OCI-LY1 (cell line): ENCODE measurements around the gene CAB39.

Experiments used
- H2AFZ ChIP-seq: fragments of 200-600 bp; sonication (generic), shearing (Covaris generic); 2 replicates; pipeline ENCODE4 v1.6.0; 2014; ENCODE audit warnings: antibody characterized with exemption, mild to moderate bottlenecking, low read length
- H3F3A ChIP-seq: fragments of 200-600 bp; sonication (generic), shearing (Covaris generic); 2 replicates; pipeline ENCODE4 v1.6.0; 2014; ENCODE audit warnings: mild to moderate bottlenecking, antibody characterized with exemption, low read length, moderate library complexity; ENCODE audit not compliant: insufficient read depth
- H3K27ac ChIP-seq: fragments of 200-600 bp; sonication (generic); 2 replicates; pipeline ENCODE4 v1.5.1; 2014; ENCODE audit warnings: low read length, mixed run types, mild to moderate bottlenecking, low read depth; ENCODE audit not compliant: poor library complexity, severe bottlenecking
- H3K27me3 ChIP-seq: fragments of 200-600 bp; sonication (generic); 2 replicates; pipeline ENCODE4 v1.6.0; 2014; ENCODE audit warnings: antibody characterized with exemption, mild to moderate bottlenecking, low read length, moderate library complexity; ENCODE audit not compliant: insufficient read depth
- H3K36me3 ChIP-seq: fragments of 200-600 bp; sonication (generic); 2 replicates; pipeline ENCODE4 v1.6.1; 2014; ENCODE audit warnings: mild to moderate bottlenecking, antibody characterized with exemption, low read length, moderate library complexity, mixed read lengths; ENCODE audit not compliant: insufficient read depth
- H3K4me1 ChIP-seq: fragments of 200-600 bp; sonication (generic); 2 replicates; pipeline ENCODE4 v1.5.1; 2014; ENCODE audit warnings: mild to moderate bottlenecking, low read length, moderate library complexity; ENCODE audit not compliant: insufficient read depth, severe bottlenecking
- H3K4me2 ChIP-seq: fragments of 200-600 bp; sonication (generic), shearing (Covaris generic); 2 replicates; pipeline ENCODE4 v1.6.1; 2014; ENCODE audit warnings: low read length
- H3K4me3 ChIP-seq: fragments of 200-600 bp; sonication (generic); 2 replicates; pipeline ENCODE4 v1.5.1; 2014; ENCODE audit warnings: low read length, low read depth, mild to moderate bottlenecking, mixed read lengths; ENCODE audit not compliant: poor library complexity, severe bottlenecking
- H3K79me2 ChIP-seq: fragments of 200-600 bp; shearing (Covaris generic); 2 replicates; pipeline ENCODE4 v1.6.1; 2016; ENCODE audit warnings: mixed run types, low read length, mixed read lengths; ENCODE audit not compliant: insufficient read depth
- H3K9ac ChIP-seq: fragments of 200-600 bp; sonication (generic), shearing (Covaris generic); 2 replicates; pipeline ENCODE4 v1.6.1; 2014; ENCODE audit warnings: mild to moderate bottlenecking, low read length, mixed read lengths
- H3K9me2 ChIP-seq: fragments of 200-600 bp; sonication (generic), shearing (Covaris generic); 2 replicates; pipeline ENCODE4 v1.6.1; 2014; ENCODE audit warnings: low read depth, mild to moderate bottlenecking, low read length, mixed read lengths
- H3K9me3 ChIP-seq: fragments of 200-600 bp; shearing (Covaris generic); 2 replicates; pipeline ENCODE4 v1.6.1; 2014; ENCODE audit warnings: low read length, mixed read lengths
- H4K20me1 ChIP-seq: fragments of 200-600 bp; sonication (generic), shearing (Covaris generic); 2 replicates; pipeline ENCODE4 v1.6.0; 2016; ENCODE audit warnings: mild to moderate bottlenecking, low read length; ENCODE audit not compliant: insufficient read depth
- CTCF ChIP-seq: fragments of 200-600 bp; sonication (generic), shearing (Covaris generic); IDR thresholded peaks from 2 replicates; pipeline ENCODE4 v1.5.1; 2017; ENCODE audit warnings: mild to moderate bottlenecking, antibody characterized with exemption, low read length, moderate library complexity, mixed read lengths
- EZH2 ChIP-seq: fragments of 200-600 bp; sonication (generic), shearing (Covaris generic); IDR thresholded peaks from 2 replicates; pipeline ENCODE4 v1.8.0; 2017; ENCODE audit warnings: borderline replicate concordance, mixed run types, mild to moderate bottlenecking, antibody characterized with exemption, low read length, moderate library complexity, mixed read lengths

Gene CAB39

GRCh38 chr2:230758566-230759480 lies 46.2 kb downstream of the CAB39 start:
- no peaks in the 10 kb centered on the region for H3K9me2 ChIP-seq
- peaks cover 33% of the 10 kb centered on the region for H3K79me2 ChIP-seq
- peaks cover 43% of the 10 kb centered on the region for H3K36me3 ChIP-seq
- H3K4me1 ChIP-seq: no peaks in the 10 kb centered on the region
- TF ChIP-seq CTCF (no peak), EZH2 (no peak)
- no peaks in the 10 kb centered on the region for H3F3A ChIP-seq
- H3K9ac ChIP-seq: no peak overlapping the region
- H3K27ac ChIP-seq: no peak overlapping the region
- H3K27me3 ChIP-seq: no peaks in the 10 kb centered on the region
- no peaks in the 10 kb centered on the region for H4K20me1 ChIP-seq
- no peak overlapping the region for H3K4me3 ChIP-seq
- H3K4me2 ChIP-seq: no peak overlapping the region
- H3K9me3 ChIP-seq: no peaks in the 10 kb centered on the region
- no peak overlapping the region for H2AFZ ChIP-seq

- no peaks in the 10 kb centered on the region for H3K27me3 ChIP-seq
- H3K4me3 ChIP-seq: no peak overlapping the region
- H3F3A ChIP-seq: no peaks in the 10 kb centered on the region
- no peaks in the 10 kb centered on the region for H3K9me3 ChIP-seq
- H2AFZ ChIP-seq: no peak overlapping the region
- no peak overlapping the region for H3K4me2 ChIP-seq
- peaks cover 51% of the 10 kb centered on the region for H3K36me3 ChIP-seq
- H3K9me2 ChIP-seq: no peaks in the 10 kb centered on the region
- TF ChIP-seq EZH2: no peak
- no peak for TF ChIP-seq CTCF
- no peaks in the 10 kb centered on the region for H3K4me1 ChIP-seq
- H4K20me1 ChIP-seq: no peaks in the 10 kb centered on the region
- H3K27ac ChIP-seq: no peak overlapping the region
- no peak overlapping the region for H3K9ac ChIP-seq
- peaks cover 32% of the 10 kb centered on the region for H3K79me2 ChIP-seq
These were observed 47.0 kb downstream of the CAB39 start for GRCh38 chr2:230759481-230760167.

- Histone ChIP-seq H2AFZ (no peak overlapping the region), H3F3A (no peaks in the 10 kb centered on the region), H3K9ac (no peak overlapping the region), H3K27ac (no peak overlapping the region), H3K4me3 (no peak overlapping the region), H3K9me2 (no peaks in the 10 kb centered on the region), H4K20me1 (no peaks in the 10 kb centered on the region), H3K4me1 (no peaks in the 10 kb centered on the region), H3K27me3 (no peaks in the 10 kb centered on the region), H3K36me3 (peaks cover 65% of the 10 kb centered on the region), H3K9me3 (no peaks in the 10 kb centered on the region), H3K79me2 (peaks cover 19% of the 10 kb centered on the region), H3K4me2 (no peak overlapping the region)
- no peak for TF ChIP-seq CTCF
These were observed 49.1 kb downstream of the CAB39 start for GRCh38 chr2:230761704-230762103.
